Peyer's patch (tissue), 4 donors: ENCODE results near the gene SLFN12L. TPM values are rescaled to one million over a fixed set of nuclear protein-coding genes. Genes with fewer than 3 reads are reported as not detected.

Experiments used
- DNase-seq, 3 donors: peaks; one replicate each; pipeline ENCODE4 v3.0.0-alpha.2; 2017 to 2019
- H3K27ac ChIP-seq, 4 donors: fragments of 200-600 bp; sonication (generic); one replicate each; pipeline ENCODE4 v1.5.1; 2016 to 2019
- H3K27me3 ChIP-seq, 2 donors: fragments of 200-600 bp; sonication (generic); one replicate each; pipeline ENCODE4 v1.5.1; 2019
- H3K36me3 ChIP-seq, 3 donors: fragments of 200-600 bp; sonication (generic); one replicate each; pipeline ENCODE4 v1.5.1; 2016 to 2019
- H3K4me1 ChIP-seq, 4 donors: fragments of 200-600 bp; sonication (generic); one replicate each; pipeline ENCODE4 v1.5.1; 2016 to 2019
- H3K4me3 ChIP-seq, 4 donors: fragments of 200-600 bp; sonication (generic); 1 replicate in 3 of 4; 2 replicates in 1 of 4; pipeline ENCODE4 v1.5.1; 2016 to 2019; ENCODE audit warnings: mild to moderate bottlenecking in 1 of 4
- H3K9me3 ChIP-seq, 4 donors: fragments of 200-600 bp; sonication (generic); one replicate each; pipeline ENCODE4 v1.5.1; 2016 to 2019; ENCODE audit warnings: mild to moderate bottlenecking in 1 of 4
- CTCF ChIP-seq, 6 experiments: fragments of 450-650 bp in 4 of 6; fragments of 200-600 bp in 2 of 6; sonication (generic) in 1 of 6; IDR thresholded peaks; one replicate each; pipeline ENCODE4 v1.5.1; 2017 to 2019; ENCODE audit warnings: antibody characterized with exemption in 6 of 6, mild to moderate bottlenecking in 3 of 6, moderate library complexity in 1 of 6
- POLR2A ChIP-seq, 2 donors: fragments of 450-650 bp; IDR thresholded peaks; one replicate each; pipeline ENCODE4 v1.5.1; 2017; ENCODE audit warnings: antibody characterized with exemption in 2 of 2, mild to moderate bottlenecking in 2 of 2, moderate library complexity in 2 of 2
- total RNA-seq, 4 donors: library from RNA; depleted of rRNA; stranded (reverse); fragments of >200 nt; gene quantifications; one replicate each; pipeline ENCODE4 v1.1.0, GENCODE V29; 2016

Gene SLFN12L
- total RNA-seq, 4 donors from 2014 or later: 5.3 to 17.3 (median 5.6) TPM

- no peaks in the 10 kb centered on the region for H3K9me3 ChIP-seq
- H3K4me3 ChIP-seq: no peak overlapping the region
- H3K27ac ChIP-seq: no peak overlapping the region
- DNase-seq: no peak
- H3K36me3 ChIP-seq: no peaks in the 10 kb centered on the region
- TF ChIP-seq CTCF (IDR thresholded peaks at IDR 0.05): no peak
- no peak for TF ChIP-seq POLR2A (IDR thresholded peaks at IDR 0.05)
- H3K27me3 ChIP-seq: no peaks in the 10 kb centered on the region
- H3K4me1 ChIP-seq: peaks cover 0 to 4% (median 0%) of the 10 kb centered on the region in 4 donors
These were observed 22.2 kb upstream of the SLFN12L start for GRCh38 chr17:35559495-35560210.

DNA sequence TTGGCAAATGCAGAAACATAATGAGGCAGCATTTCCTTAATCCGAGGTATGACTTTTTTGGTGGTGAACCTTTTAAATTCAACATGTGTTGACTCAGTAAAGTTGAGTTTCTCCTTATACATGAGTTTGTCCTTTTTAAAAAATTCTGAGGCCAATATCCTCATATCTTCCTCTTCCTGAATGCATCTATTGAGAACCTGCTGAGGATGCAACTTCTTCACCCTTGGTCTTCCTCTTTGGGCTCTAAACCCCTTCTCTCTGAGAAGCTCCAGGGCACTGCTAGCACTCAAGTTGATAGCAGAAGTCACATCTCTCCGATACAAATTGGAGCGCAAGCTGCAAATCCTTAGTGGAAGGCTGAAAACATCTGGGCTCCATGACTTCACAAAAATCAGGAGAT lies 19.9 kb upstream of the SLFN12L start:
- Histone ChIP-seq H3K27me3 (no peaks in the 10 kb centered on the region), H3K9me3 (no peaks in the 10 kb centered on the region), H3K4me3 (no peak overlapping the region), H3K36me3 (no peaks in the 10 kb centered on the region), H3K4me1 (peaks cover 0 to 4% (median 0%) of the 10 kb centered on the region in 4 donors), H3K27ac (no peak overlapping the region)
- DNase-seq: no peak
- TF ChIP-seq POLR2A (IDR thresholded peaks at IDR 0.05): no peak
- no peak for TF ChIP-seq CTCF (IDR thresholded peaks at IDR 0.05)

DNA sequence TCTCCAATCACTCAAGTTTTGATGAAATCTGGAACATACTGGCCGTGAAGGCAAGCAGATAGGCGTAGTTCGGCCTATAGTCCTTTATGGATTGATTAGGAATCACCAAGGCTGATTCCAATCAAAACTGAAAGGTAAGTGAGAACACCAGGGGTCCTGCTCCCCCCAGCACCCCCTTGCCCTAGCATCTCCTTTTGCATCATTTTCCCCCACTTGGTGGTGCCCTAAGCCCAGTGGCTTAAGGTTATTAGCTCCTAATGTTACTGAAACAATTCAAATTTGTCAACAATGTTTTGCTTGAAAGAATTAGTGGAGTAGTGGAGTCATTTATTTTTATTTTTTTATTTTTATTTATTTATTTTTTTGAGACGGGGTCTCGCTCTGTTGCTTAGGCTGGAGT lies 18.2 kb upstream of the SLFN12L start:
- H3K27ac ChIP-seq: no peak overlapping the region
- peaks cover 0 to 4% (median 0%) of the 10 kb centered on the region in 4 donors for H3K4me1 ChIP-seq
- no peaks in the 10 kb centered on the region for H3K27me3 ChIP-seq
- no peaks in the 10 kb centered on the region for H3K9me3 ChIP-seq
- H3K36me3 ChIP-seq: no peaks in the 10 kb centered on the region
- DNase-seq: no peak
- no peak overlapping the region for H3K4me3 ChIP-seq
- TF ChIP-seq CTCF (IDR thresholded peaks at IDR 0.05) (peak in 1 of 6 experiments; percentile 18), POLR2A (IDR thresholded peaks at IDR 0.05) (no peak)

GRCh38 chr17:35554668-35555067 lies 17.2 kb upstream of the SLFN12L start:
- Histone ChIP-seq H3K27me3 (no peaks in the 10 kb centered on the region), H3K9me3 (no peaks in the 10 kb centered on the region), H3K36me3 (no peaks in the 10 kb centered on the region), H3K4me1 (no peaks in the 10 kb centered on the region), H3K27ac (no peak overlapping the region), H3K4me3 (no peak overlapping the region)
- no peak for TF ChIP-seq POLR2A (IDR thresholded peaks at IDR 0.05)
- no peak for TF ChIP-seq CTCF (IDR thresholded peaks at IDR 0.05)
- DNase-seq: no peak

- H3K36me3 ChIP-seq: no peaks in the 10 kb centered on the region
- no peaks in the 10 kb centered on the region for H3K9me3 ChIP-seq
- H3K4me3 ChIP-seq: no peak overlapping the region
- no peak for TF ChIP-seq POLR2A (IDR thresholded peaks at IDR 0.05)
- TF ChIP-seq CTCF (IDR thresholded peaks at IDR 0.05): no peak
- H3K4me1 ChIP-seq: no peaks in the 10 kb centered on the region
- no peak overlapping the region for H3K27ac ChIP-seq
- no peak for DNase-seq
- no peaks in the 10 kb centered on the region for H3K27me3 ChIP-seq
These were observed 15.8 kb upstream of the SLFN12L start for GRCh38 chr17:35553310-35553709.
